Ascending aorta (tissue), 2 donors: ENCODE results near the gene CRTC2. TPM values are rescaled to one million over a fixed set of nuclear protein-coding genes. Genes with fewer than 3 reads are reported as not detected.

Experiments used
- DNase-seq, 2 donors: peaks; one replicate each; pipeline ENCODE4 v3.0.0-alpha.2; 2019; ENCODE audit warnings: low spot score in 2 of 2
- H3K27ac ChIP-seq, 2 donors: fragments of 200-600 bp; sonication (generic); one replicate each; pipeline ENCODE4 v1.5.1; 2016 to 2017; ENCODE audit warnings: mild to moderate bottlenecking in 1 of 2
- H3K27me3 ChIP-seq: fragments of 200-600 bp; sonication (generic); one replicate; pipeline ENCODE4 v1.5.1; 2017
- H3K36me3 ChIP-seq, 2 donors: fragments of 200-600 bp; sonication (generic); one replicate each; pipeline ENCODE4 v1.5.1; 2016
- H3K4me1 ChIP-seq, 2 donors: fragments of 200-600 bp; sonication (generic); one replicate each; pipeline ENCODE4 v1.5.1; 2016 to 2017; ENCODE audit warnings: mild to moderate bottlenecking in 1 of 2
- H3K4me3 ChIP-seq, 2 donors: fragments of 200-600 bp; sonication (generic); one replicate each; pipeline ENCODE4 v1.5.1; 2016 to 2017; ENCODE audit warnings: mild to moderate bottlenecking in 1 of 2
- H3K9me3 ChIP-seq, 2 donors: fragments of 200-600 bp; sonication (generic); one replicate each; pipeline ENCODE4 v1.5.1; 2016
- CTCF ChIP-seq, 3 experiments: fragments of 200-600 bp in 2 of 3; fragments of 450-650 bp in 1 of 3; sonication (generic) in 2 of 3; IDR thresholded peaks; one replicate each; pipeline ENCODE4 v1.5.1; 2016 to 2019; ENCODE audit warnings: antibody characterized with exemption in 3 of 3, mild to moderate bottlenecking in 1 of 3, moderate library complexity in 1 of 3
- intact Hi-C: fragments of 100-400 bp; cut with DNase I; formaldehyde crosslinking; loops from one replicate; pipeline ENCODE4 v1.15.1; 2023
- total RNA-seq: library from RNA; depleted of rRNA; stranded (reverse); fragments of >200 nt; gene quantifications from one replicate; pipeline ENCODE4 v1.1.0, GENCODE V29; 2016

CRTC2 gene
- total RNA-seq, 1 donor from 2014 or later: 10.1 TPM

- H3K27ac ChIP-seq: no peak overlapping the region
- TF ChIP-seq CTCF (IDR thresholded peaks at IDR 0.05): no peak
- no peaks in the 10 kb centered on the region for H3K9me3 ChIP-seq
- H3K36me3 ChIP-seq: peaks cover 67 to 75% of the 10 kb centered on the region in 2 donors
- no peaks in the 10 kb centered on the region for H3K27me3 ChIP-seq
- no peak overlapping the region for H3K4me3 ChIP-seq
- intact Hi-C loops: no loop called here
- DNase-seq: no peak
- H3K4me1 ChIP-seq: peaks cover 0 to 10% of the 10 kb centered on the region in 2 donors
Observed at GRCh38 chr1:153951183-153951582, 7.2 kb downstream of the CRTC2 start.

- peak; percentile 21 to 91 for DNase-seq
- intact Hi-C loops: loop anchor here (1.0 to 5.0 kb wide), 7 partner anchors 12 to 459 kb away; partner anchors contain the start of genes CREB3L4, CRTC2, HAX1 and RAB13
- H3K4me1 ChIP-seq: peaks cover 4 to 9% of the 10 kb centered on the region in 2 donors
- peak within 1 kb of the TSS; percentile 93 to 99 for H3K4me3 ChIP-seq
- peak; percentile 93 to 99 (median 97) for TF ChIP-seq CTCF (IDR thresholded peaks at IDR 0.05)
- H3K36me3 ChIP-seq: peaks cover 58 to 59% of the 10 kb centered on the region in 2 donors
- H3K27ac ChIP-seq: peak within 1 kb of the TSS; percentile 89 to 98
- no peaks in the 10 kb centered on the region for H3K27me3 ChIP-seq
- no peaks in the 10 kb centered on the region for H3K9me3 ChIP-seq
Observed at GRCh38 chr1:153946622-153947241, 11.7 kb downstream of the CRTC2 start, which contains the start of gene DENND4B. Gene DENND4B, minus strand, starts transcription at chr1:153946718. Its CDS starts 2,344 bp downstream, at chr1:153944374.

- Histone ChIP-seq H3K9me3 (no peaks in the 10 kb centered on the region), H3K36me3 (peaks cover 51 to 55% of the 10 kb centered on the region in 2 donors), H3K4me1 (peaks cover 4 to 9% of the 10 kb centered on the region in 2 donors), H3K27ac (peak overlapping the region; percentile 89 to 98), H3K4me3 (peak overlapping the region; percentile 93 to 99), H3K27me3 (no peaks in the 10 kb centered on the region)
- no peak for TF ChIP-seq CTCF (IDR thresholded peaks at IDR 0.05)
- peak; percentile 75 to 93 for DNase-seq
- intact Hi-C loops: loop anchor here (1.0 to 5.0 kb wide), 8 partner anchors 12 to 459 kb away; partner anchors contain the start of genes CREB3L4, CRTC2, HAX1 and RAB13
Observed at GRCh38 chr1:153945795-153946621, 12.4 kb downstream of the CRTC2 start.

GRCh38 chr1:153945131-153945794, 13.1 kb downstream of the CRTC2 start:
- H3K36me3 ChIP-seq: peaks cover 51 to 55% of the 10 kb centered on the region in 2 donors
- H3K9me3 ChIP-seq: no peaks in the 10 kb centered on the region
- H3K27me3 ChIP-seq: no peaks in the 10 kb centered on the region
- intact Hi-C loops: loop anchor here (1.0 to 5.0 kb wide), 3 partner anchors 22 to 458 kb away; no protein-coding TSS in a partner anchor
- peaks cover 4 to 9% of the 10 kb centered on the region in 2 donors for H3K4me1 ChIP-seq
- no peak for TF ChIP-seq CTCF (IDR thresholded peaks at IDR 0.05)
- H3K27ac ChIP-seq: peak overlapping the region; percentile 89 to 98
- peak; percentile 41 to 80 for DNase-seq
- peak overlapping the region; percentile 93 to 99 for H3K4me3 ChIP-seq

GRCh38 chr1:153944827-153945117, 13.6 kb downstream of the CRTC2 start:
- peaks cover 51 to 53% of the 10 kb centered on the region in 2 donors for H3K36me3 ChIP-seq
- intact Hi-C loops: loop anchor here (1.0 to 5.0 kb wide), 3 partner anchors 21 to 457 kb away; no protein-coding TSS in a partner anchor
- no peak for DNase-seq
- H3K4me1 ChIP-seq: peaks cover 4 to 9% of the 10 kb centered on the region in 2 donors
- peak overlapping the region; percentile 93 to 99 for H3K4me3 ChIP-seq
- peak overlapping the region; percentile 89 to 98 for H3K27ac ChIP-seq
- TF ChIP-seq CTCF (IDR thresholded peaks at IDR 0.05): no peak
- H3K27me3 ChIP-seq: no peaks in the 10 kb centered on the region
- H3K9me3 ChIP-seq: no peaks in the 10 kb centered on the region
